NCI-H2029 treated with DMSO at 0.1 percent for 48 hours (cell line): ENCODE data around the gene CBLB.

ENCODE experiments used
- DNase-seq: peaks from one replicate; lab custom pipeline; 2025; lab: John Stamatoyannopoulos, UW

The CBLB gene

GRCh38 chr3:105845488-105845887 is 23.3 kb downstream of the CBLB start:
- DNase-seq: no peak

DNA sequence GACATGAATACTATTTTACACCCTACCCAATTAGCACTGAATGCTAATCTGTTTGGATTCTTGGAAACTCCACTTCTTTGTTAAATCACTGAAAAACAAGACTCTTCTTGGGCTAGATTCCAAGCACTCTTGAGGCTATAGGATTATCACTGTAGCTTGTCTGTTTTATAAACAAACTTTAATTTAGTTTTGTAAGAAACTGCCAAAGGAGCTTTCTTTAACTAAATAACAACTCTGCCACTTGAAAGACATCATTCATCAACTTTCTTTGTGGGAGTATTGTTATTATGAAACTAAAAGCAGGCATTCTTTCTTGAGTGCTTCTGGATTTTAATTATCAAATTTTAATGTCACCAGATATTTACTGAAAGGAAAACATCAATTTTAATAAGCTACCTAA is 24.1 kb downstream of the CBLB start:
- DNase-seq: no peak

DNA sequence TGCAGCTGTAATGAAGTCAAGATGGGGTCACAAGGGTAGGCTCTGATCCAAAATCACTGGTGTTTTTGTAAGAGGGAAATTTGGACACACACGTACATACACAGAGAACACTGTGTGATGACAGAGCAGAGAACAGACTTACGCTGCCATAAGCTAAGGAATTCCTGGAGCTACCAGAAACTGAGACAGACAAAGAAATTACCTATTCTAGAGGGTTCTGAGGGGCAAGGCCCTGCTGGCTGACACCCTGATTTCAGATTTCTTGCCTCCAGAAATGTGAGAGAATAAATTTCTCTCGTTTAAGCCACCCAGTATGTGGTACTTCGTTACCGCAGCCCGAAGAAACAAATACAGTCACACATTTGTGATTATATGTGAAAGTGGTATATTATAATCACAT is 24.8 kb downstream of the CBLB start:
- no peak for DNase-seq

DNA sequence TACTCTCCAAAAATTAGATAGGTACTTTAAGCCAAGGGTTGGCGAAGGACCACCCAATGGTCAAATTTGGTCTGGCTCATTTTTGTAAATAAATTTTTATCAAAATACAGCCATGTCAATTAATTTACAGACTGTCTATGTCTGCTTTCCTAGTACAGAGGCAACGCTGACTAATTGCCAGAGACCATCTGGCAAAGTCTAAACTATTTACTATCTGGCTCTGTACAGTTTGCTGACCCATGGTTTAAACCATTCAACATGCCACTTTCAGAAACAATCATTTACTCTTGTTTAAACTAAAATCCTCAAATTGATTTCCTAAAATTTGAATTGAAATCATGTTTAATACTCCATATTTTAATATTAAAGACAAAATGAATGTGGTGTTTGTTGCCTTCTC is 25.9 kb downstream of the CBLB start:
- no peak for DNase-seq

GRCh38 chr3:105842449-105842848 is 26.4 kb downstream of the CBLB start:
- no peak for DNase-seq

DNA sequence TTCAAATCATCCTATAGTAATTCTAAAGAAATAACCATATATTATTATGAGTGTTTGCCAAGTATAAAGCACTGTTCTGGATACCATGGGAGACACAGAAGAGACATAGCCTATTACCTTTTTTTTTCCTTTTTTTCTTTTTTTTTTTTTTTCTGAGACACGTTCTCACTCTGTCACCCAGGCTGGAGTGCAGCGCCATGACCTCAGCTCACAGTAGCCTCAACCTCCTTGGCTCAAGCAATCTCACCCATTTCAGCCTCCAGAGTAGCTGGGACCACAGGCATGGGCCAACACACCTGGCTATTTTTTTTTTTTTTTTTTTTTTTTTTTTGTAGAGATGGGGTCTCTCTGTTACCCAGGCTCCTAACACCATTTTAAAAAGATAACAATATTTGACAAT is 30.9 kb downstream of the CBLB start:
- no peak for DNase-seq

GRCh38 chr3:105837143-105837740 is 31.6 kb downstream of the CBLB start:
- no peak for DNase-seq

DNA sequence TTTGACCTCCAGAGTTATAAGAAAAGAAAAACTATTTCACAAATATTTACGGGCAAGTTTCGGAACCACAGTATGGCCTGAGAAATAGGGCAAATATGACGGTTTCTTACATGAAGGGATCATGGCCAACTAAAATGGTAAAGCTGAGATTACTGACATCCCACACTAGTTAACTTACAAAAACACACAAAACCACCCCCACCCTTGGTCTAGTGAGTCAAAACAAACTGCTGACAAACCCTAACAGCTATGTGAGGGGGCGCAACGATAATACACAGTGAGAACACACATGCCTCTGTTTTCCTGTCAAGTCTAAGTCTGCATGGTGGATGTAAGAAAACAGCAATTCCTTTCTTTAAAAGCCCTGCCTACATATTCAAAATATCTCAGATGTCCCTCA is 32.3 kb downstream of the CBLB start:
- DNase-seq: no peak

GRCh38 chr3:105835606-105836005 is 33.2 kb downstream of the CBLB start:
- DNase-seq: peak; percentile 40

GRCh38 chr3:105834768-105835167 is 34.0 kb downstream of the CBLB start:
- DNase-seq: no peak

GRCh38 chr3:105832644-105833043 is 36.2 kb downstream of the CBLB start:
- no peak for DNase-seq

- DNase-seq: no peak
Observed at GRCh38 chr3:105830836-105831235, 38.0 kb downstream of the CBLB start.

- no peak for DNase-seq
Observed at GRCh38 chr3:105829871-105830622, 38.8 kb downstream of the CBLB start.

DNA sequence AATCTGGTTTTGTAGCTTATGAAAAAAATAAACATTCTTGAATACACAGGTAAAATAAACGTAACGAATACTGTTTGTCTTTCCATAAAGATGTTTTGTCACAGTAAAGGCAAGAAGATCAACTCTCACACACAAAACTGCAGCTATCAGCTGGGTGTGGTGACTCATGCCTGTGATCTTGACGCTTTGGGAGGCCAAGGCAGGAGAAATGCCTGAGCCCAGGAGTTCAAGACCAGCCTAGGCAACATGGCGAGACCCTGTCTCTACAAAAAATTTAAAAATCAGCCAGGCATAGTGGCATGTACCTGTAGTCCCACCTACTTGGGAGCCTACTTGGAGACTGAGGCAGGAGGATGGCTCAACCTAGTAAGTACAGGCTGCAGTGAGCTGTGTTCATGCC is 39.6 kb downstream of the CBLB start:
- DNase-seq: no peak

- no peak for DNase-seq
Observed at GRCh38 chr3:105828703-105829102, 40.1 kb downstream of the CBLB start.

GRCh38 chr3:105827959-105828358 is 40.9 kb downstream of the CBLB start:
- no peak for DNase-seq

GRCh38 chr3:105826778-105827634 is 41.8 kb downstream of the CBLB start:
- DNase-seq: no peak

GRCh38 chr3:105824129-105824528 is 44.7 kb downstream of the CBLB start:
- DNase-seq: no peak

DNA sequence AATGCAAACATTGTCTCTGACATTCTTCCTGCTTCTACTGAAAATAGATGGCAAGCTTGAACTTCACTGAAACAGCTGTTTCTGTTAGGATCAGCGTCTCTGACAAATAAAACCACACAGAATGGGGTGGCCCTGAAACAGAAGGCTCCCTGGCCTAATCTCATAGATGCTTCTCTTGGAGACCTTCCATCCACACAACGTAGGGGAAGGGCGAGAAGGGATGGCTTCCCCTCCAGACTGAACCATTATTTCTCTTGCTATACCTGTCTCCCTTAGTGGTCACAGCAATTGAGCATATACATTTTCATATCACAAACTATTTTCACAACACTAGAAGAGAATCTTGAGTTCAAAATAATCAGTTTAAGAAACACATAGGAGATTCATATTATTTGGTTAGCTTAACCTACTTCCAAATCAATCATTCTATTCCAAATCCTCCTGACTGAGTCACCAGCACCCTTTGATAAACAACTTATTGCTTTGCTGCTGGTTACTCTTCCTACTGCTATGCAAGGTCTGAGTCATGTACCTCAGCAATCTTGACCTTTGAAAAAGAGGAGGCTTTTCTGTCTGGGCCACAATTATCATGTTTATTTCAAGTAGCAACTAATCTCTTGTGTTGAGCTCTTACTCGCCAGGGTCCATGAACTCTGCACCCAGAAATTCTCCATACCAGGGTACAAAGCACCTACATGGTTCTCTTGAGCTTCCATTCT is 45.5 kb downstream of the CBLB start:
- no peak for DNase-seq

DNA sequence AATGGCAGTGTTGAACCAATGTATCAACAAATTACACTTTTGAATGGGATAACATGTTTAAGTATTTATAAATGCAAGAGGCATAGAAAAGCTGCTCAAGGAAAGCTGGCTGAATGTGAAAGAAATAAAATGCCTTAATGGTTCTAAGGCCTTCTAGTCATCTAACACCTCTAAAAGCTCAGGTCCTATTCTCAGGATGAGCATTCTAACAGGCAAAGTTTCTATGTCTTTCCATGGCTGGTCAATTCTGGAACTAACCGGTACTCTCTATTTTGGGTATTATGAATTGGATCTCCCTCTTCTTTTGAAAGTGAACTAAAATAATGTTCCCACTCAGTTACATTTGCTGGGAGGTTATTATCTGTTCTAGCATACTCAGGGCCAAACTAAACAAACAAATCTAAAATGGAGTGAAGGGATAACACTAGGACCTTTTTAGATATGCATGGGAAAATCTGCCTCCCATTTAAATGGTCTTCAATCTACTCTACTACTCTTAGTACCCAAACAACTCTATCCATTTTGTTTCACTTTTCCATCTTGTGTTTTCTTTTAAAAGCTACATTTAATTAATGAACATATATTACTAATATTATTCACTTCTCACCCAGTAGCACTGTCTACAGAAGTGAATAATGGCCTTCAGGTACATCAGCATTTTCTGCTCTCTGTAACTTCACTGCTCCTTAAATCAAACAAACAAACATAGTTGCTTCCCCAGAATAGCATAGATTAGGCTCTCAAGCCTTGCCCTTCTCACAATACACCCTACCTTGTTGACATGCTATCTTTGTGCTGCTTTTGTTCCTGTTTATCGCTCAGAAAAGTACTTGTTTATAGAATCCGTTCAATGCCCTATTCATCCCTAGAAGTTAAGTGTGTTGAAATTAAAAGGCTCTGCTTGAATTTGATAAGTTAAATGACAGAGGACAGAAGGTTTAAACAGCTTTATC is 46.4 kb downstream of the CBLB start:
- DNase-seq: no peak

DNA sequence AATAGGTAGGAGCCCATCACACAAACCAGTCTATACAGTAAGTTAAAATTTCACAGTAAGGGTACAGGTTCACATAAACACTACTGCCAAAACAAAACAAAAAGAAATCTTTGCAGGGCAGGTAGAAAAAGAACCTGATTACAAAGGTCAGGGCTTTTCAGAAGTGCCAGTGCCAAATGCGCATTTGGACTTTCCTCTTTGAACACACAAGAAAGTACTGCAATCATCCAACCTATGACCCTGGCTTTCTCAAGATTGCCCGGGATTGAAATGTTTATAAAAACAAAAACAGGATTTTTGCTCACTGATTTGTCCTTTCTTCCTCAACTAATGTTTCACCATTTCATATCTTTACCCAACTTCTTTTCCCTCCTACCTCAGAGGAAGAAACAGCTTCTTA is 47.4 kb downstream of the CBLB start:
- no peak for DNase-seq
